ENCODE data around the gene CPNE6.

CPNE6 gene

DNA sequence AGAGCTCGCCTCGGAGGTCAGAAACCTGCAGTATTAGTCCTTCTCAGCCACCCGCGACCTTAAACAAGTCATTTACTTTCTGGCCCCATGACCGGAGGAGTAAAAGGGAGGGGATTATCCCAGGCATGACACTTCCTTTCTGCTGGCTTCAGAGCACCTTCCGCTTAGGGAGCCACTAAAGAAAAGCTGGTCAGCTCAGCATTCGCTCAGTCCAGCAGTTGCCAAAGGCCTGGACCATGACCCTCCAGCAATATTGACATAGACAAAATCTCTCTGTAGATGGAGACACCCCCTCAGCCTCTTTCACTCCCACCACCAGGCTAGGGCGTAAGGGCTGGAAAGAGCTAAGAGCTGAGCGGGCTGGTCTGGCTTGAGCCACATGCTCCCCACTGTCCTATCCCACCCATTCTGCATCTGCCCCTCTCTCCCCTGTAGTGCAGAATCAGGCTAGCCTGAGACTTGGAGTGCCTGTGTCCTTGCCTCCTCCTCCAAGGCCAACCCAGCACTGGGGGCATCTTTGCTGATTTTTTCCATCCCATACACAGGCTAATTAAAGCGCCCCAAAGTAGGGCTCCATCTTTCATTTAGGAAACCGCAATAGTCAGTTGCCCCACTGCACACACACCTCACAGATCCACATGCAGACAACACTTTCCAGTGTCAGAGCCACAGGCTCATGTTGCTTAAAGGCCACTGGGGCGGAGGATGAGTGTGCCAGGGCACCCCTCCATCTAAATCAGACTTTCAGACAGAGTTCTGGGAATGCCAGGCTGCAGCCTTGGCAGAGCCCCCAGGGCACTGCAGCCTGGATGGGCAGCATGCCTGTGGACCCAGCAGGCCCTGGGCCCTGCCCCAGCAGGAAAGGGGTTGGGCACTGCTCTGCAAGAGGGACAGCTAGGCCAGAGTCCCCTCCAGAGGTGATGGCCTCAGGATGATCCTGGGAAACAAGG, 4.0 kb upstream of the CPNE6 start:
- TF ChIP-seq, protein P1, sequence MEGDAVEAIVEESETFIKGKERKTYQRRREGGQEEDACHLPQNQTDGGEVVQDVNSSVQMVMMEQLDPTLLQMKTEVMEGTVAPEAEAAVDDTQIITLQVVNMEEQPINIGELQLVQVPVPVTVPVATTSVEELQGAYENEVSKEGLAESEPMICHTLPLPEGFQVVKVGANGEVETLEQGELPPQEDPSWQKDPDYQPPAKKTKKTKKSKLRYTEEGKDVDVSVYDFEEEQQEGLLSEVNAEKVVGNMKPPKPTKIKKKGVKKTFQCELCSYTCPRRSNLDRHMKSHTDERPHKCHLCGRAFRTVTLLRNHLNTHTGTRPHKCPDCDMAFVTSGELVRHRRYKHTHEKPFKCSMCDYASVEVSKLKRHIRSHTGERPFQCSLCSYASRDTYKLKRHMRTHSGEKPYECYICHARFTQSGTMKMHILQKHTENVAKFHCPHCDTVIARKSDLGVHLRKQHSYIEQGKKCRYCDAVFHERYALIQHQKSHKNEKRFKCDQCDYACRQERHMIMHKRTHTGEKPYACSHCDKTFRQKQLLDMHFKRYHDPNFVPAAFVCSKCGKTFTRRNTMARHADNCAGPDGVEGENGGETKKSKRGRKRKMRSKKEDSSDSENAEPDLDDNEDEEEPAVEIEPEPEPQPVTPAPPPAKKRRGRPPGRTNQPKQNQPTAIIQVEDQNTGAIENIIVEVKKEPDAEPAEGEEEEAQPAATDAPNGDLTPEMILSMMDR (IDR thresholded peaks at IDR 0.05) = no peak
- Histone ChIP-seq H3K27me3 (peaks cover 0 to 7% of the 10 kb centered on the region in 2 donors), H3K4me3 (no peak overlapping the region), H3K27ac (no peak overlapping the region), H3K4me1 (peaks cover 0 to 15% (median 12%) of the 10 kb centered on the region in 4 donors), H3K9me3 (no peaks in the 10 kb centered on the region), H3K36me3 (no peaks in the 10 kb centered on the region)
- intact Hi-C loops (cut with DNase I; ENCODE audit: low total_unique reads) = no loop called here
- DNase-seq = no peak

DNA sequence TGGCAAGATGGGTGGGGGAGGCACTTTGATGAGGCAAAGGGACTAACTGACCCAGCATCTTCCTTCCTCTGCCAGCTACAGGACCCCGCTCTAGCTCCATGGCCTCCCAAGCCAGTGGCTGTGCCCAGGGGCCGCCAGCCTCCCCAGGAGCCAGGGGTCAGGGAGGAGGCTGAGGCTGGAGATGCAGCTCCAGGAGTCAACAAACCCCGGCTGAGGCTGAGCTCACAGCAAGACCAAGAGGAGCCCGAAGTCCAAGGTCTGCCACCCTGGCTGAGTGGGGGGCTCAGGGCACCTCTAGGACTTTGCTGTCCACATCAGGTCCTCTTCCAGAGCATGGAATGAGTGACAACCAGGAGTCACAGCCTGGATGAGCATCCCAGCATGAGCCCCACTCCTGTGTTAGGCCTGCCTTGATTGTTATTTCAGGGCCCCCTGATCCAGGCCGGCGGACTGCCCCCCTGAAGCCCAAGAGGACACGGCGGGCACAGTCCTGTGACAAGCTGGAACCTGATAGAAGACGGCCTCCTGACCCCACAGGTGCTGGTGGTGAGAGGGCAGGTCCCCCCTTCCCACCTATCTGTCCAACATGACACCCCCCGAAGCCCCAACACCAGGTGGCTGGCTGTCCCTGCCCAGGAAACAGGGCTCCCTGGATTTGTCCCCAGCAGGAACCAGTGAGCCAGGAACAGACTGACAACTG, 2.5 kb upstream of the CPNE6 start:
- DNase-seq = no peak
- TF ChIP-seq, protein P1 (IDR thresholded peaks at IDR 0.05) = no peak
- intact Hi-C loops (cut with DNase I; ENCODE audit: low total_unique reads) = no loop called here

DNA sequence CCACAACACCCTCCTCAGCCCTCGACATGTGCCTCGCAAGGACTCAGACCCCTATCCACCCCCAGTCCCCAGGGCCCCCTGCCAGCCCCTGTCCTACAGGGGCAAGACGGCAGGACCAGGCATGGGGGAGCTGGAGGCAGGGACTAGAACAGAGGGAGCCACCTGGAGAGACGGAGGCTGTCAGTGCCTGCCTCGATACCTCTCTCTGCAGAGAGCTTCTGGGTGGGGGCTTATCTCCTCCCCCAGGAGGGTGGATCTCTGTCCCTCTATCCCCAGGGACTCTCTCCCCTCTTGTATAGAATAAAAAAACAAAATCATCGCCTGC, 2.0 kb upstream of the CPNE6 start:
- H3K4me3 ChIP-seq = no peak overlapping the region
- no peak overlapping the region for H3K27ac ChIP-seq
- peaks cover 0 to 21% (median 16%) of the 10 kb centered on the region in 4 donors for H3K4me1 ChIP-seq
- intact Hi-C loops (cut with DNase I; ENCODE audit: low total_unique reads) = no loop called here
- peaks cover 0 to 25% of the 10 kb centered on the region in 2 donors for H3K27me3 ChIP-seq
- H3K36me3 ChIP-seq = no peaks in the 10 kb centered on the region
- H3K9me3 ChIP-seq = no peaks in the 10 kb centered on the region
- DNase-seq = no peak
- TF ChIP-seq, protein P1 (IDR thresholded peaks at IDR 0.05) = no peak

More for the DNA sequence above, 2.5 kb upstream of the CPNE6 start:
- H3K27me3 ChIP-seq = peaks cover 0 to 20% of the 10 kb centered on the region in 2 donors
- no peaks in the 10 kb centered on the region for H3K9me3 ChIP-seq
- no peak overlapping the region for H3K27ac ChIP-seq
- H3K36me3 ChIP-seq = no peaks in the 10 kb centered on the region
- peaks cover 0 to 21% (median 16%) of the 10 kb centered on the region in 4 donors for H3K4me1 ChIP-seq
- H3K4me3 ChIP-seq = no peak overlapping the region

DNA sequence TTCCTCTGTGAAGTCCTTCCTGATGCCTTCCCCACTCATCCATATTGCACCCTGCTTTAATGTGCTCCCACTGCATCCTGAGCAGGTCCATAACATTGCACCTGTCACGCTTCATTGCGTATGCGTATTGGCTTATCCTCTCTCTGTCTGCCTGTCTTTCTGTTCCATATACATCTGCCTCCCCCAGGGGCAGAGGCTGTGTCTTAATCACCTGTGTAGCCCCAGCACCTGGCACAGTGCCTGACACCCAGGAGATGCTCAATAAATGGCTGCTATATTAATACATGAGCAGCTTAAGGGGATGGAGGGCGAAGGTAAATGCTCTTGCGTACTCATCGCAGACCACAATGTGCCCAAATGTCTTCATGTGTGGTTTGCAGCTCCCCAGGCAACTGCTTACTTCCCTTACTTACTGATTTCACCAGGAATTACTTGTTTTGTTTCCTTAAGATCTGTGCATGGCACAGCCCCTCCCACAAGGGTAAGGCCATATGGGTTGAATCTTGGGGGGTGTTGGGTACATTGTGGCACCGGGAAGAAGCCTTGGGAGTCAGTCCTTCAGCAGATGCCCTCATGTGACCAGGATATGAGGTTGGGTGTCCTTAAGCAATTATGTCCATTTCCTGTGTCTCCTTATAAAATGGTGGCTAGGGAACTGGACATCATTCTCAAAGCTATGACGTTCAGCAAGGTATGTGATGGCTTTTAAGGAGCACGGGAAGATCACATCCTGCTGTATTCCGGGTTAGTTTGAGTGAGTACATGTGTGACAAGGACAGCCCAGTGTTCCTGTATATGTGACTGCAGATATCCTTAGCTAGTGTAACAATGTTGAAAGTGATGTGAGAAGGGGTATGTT, 848 bp upstream of the CPNE6 start:
- intact Hi-C loops (cut with DNase I; ENCODE audit: low total_unique reads) = no loop called here
- Histone ChIP-seq H3K4me1 (peaks cover 0 to 21% (median 16%) of the 10 kb centered on the region in 4 donors), H3K4me3 (no peak overlapping the region), H3K9me3 (no peaks in the 10 kb centered on the region), H3K36me3 (no peaks in the 10 kb centered on the region), H3K27me3 (peaks cover 0 to 36% of the 10 kb centered on the region in 2 donors), H3K27ac (no peak overlapping the region)
- TF ChIP-seq, protein P1 (IDR thresholded peaks at IDR 0.05) = no peak
- DNase-seq = no peak

DNA sequence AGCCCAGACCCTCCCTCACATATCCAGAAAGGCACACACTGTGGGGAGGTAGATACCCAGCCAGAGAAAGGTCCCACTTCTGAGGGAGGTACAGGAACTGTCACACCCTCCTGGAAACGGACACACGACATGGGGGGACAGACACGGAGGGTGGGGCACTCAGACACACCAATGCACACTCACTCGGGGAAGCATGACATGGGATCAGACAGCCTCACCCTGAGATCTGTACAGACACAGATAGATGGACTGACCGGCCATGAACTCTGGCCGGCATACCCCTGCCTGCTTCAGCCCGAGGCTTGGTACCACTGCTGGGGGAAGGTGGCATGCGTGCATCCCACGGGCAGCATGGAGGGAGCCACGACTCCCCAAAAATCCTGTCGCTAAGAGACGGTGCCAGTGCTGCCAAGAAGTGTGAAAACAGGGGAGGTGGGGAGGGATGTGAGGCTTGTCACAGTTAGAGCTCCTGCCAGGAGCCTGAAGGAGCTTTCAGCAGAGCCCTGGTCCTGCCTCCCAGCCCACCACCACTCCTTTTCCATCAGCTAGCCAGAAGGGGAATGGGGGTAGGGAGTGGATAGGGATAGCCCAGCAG, 571 bp downstream of the CPNE6 start:
- intact Hi-C loops (cut with DNase I; ENCODE audit: low total_unique reads) = no loop called here
- Histone ChIP-seq H3K4me3 (peak overlapping the region in 1 of 2 donors; percentile 16), H3K27me3 (peaks cover 0 to 49% of the 10 kb centered on the region in 2 donors), H3K27ac (no peak overlapping the region), H3K4me1 (peaks cover 0 to 21% (median 16%) of the 10 kb centered on the region in 4 donors), H3K36me3 (no peaks in the 10 kb centered on the region), H3K9me3 (no peaks in the 10 kb centered on the region)
- TF ChIP-seq, protein P1 (IDR thresholded peaks at IDR 0.05) = no peak
- DNase-seq = no peak

All from tibial artery (tissue), 4 donors.